A172 (cell line): ENCODE results near the gene ZCCHC10. TPM values are rescaled to one million over a fixed set of nuclear protein-coding genes. Genes with fewer than 3 reads are reported as not detected.
"Not testable (repeated sequence)": the region's sequence is repeated elsewhere in the genome, so short reads cannot be mapped to it uniquely, and the experiment has no call there.

Experiments used
- DNase-seq: peaks from one replicate; pipeline ENCODE4 v3.0.0-alpha.2; 2015; ENCODE audit warnings: low spot score
- total RNA-seq: library from RNA; depleted of rRNA; stranded (reverse); fragments of >200 nt; shearing (Covaris generic); gene quantifications from 2 replicates; pipeline ENCODE4 v1.2.3, GENCODE V29; 2014

Gene ZCCHC10
- total RNA-seq, 1 experiment from 2014 or later: 43.4 TPM

- DNase-seq: peak; percentile 47
These were observed 15.6 kb upstream of the ZCCHC10 start for GRCh38 chr5:133041910-133042309.

- no peak for DNase-seq
These were observed 14.9 kb upstream of the ZCCHC10 start for GRCh38 chr5:133041157-133041784.

GRCh38 chr5:133036677-133037076 lies 10.3 kb upstream of the ZCCHC10 start:
- DNase-seq: not testable (repeated sequence)

GRCh38 chr5:133035224-133035623 lies 8.9 kb upstream of the ZCCHC10 start:
- no peak for DNase-seq

- DNase-seq: no peak
These were observed 7.7 kb upstream of the ZCCHC10 start for GRCh38 chr5:133034064-133034463.

DNA sequence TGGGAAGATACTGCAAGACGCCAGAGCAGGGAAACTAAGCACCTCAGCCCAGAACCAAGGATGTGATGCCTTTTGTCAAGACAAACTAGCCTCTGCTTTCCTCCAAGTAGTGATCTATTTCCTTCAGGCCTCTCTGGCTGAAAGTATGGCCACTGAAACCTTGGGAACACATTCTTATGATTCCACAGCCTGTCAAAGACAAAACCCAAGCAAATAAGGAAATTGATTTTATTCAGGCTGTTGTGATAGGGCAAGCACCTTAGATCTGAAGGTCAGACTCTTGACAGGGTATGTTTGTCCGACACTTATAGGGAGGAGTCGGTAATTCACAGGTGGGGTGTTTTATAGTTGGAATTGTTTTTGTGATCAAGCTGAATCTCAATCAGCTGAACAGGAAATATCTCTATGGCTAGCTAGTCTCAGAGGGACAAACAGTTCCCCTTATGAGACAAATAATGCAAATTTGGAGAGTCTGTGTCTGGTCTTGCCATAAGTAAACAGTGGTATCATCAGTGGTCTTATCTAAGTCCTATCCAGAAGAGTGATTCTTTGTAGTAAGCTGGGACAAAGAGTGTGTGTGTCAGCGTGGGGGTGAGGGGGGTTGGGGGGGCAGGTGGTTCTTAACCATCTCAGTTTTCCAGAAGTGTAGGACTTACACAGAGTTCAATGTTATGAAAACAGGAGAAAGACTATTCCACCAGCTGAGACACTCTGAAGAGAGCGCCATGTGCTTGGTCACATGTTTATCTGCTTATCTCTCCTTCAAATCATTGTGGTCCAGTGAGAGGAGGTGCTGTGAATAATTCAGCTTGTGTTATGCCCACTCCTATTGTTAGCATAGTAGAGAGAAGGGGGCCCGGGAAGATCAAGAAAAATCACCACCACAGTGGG lies 6.7 kb upstream of the ZCCHC10 start:
- DNase-seq: no peak

GRCh38 chr5:133030343-133031005 lies 4.1 kb upstream of the ZCCHC10 start:
- DNase-seq: no peak

- no peak for DNase-seq
These were observed 3.1 kb upstream of the ZCCHC10 start for GRCh38 chr5:133029416-133029815.

- no peak for DNase-seq
These were observed 360 bp upstream of the ZCCHC10 start for GRCh38 chr5:133026664-133027153.

GRCh38 chr5:133019471-133019870 lies 6.9 kb downstream of the ZCCHC10 start:
- not testable (repeated sequence) for DNase-seq

- DNase-seq: no peak
These were observed 8.4 kb downstream of the ZCCHC10 start for GRCh38 chr5:133017964-133018363.

DNA sequence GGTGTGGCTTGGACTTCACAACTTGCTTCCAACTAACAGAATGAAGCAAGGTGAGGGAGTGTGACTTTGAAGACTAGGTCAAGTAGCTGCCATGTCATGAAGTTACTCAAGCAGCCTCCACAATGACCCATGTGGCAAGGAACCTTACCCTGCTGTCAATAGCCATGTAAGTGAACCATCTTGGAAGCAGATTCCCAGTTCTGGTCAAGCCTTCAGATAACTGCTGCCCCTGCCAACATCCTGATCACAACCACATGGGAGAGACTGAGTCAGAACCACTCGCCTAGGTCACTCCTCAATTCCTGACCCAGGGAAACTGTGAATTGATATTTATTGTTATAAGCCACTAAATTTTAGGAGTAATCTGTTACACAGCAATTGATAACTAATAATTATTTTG lies 10.9 kb downstream of the ZCCHC10 start:
- no peak for DNase-seq

- DNase-seq: not testable (repeated sequence)
These were observed 17.9 kb downstream of the ZCCHC10 start for GRCh38 chr5:133008455-133008854.

DNA sequence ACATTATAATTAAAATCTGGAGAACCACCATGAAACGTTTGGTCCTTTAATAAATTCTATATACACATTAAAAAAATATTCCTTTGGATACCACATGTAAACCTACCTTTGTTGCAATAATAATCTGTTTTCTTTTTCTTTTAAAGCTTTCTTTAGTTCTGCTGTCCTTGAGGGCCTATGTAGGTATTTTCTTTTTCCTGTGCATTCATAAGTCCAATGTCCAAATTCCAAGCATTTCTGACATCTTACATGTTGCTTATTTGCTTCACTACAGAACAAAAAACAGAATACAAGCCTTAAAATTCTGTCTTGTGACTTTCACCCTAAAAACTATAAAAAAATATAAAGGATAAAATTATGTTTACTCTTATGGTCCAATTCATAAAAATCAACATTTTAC lies 19.7 kb downstream of the ZCCHC10 start:
- no peak for DNase-seq

- no peak for DNase-seq
These were observed 27.1 kb downstream of the ZCCHC10 start for GRCh38 chr5:132999246-132999645.

DNA sequence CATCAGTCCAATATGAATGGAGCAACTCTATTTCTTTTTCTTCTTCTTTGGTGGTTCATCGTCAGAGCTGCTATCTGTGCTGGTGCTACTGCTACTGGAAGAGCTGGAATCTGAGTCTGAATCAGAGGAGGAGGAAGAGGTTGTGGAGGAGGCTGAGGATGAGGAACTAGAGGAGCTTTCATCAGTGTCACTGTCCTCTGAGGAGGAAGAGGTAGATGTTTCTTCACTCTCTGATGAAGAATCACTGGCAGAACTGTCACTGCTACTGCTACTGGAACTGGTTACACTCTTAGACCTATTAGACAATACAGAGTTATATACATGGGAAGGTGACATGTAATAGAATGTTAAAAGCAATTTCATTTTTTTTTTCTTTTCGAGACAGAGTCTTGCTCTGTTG lies 27.8 kb downstream of the ZCCHC10 start:
- DNase-seq: no peak

DNA sequence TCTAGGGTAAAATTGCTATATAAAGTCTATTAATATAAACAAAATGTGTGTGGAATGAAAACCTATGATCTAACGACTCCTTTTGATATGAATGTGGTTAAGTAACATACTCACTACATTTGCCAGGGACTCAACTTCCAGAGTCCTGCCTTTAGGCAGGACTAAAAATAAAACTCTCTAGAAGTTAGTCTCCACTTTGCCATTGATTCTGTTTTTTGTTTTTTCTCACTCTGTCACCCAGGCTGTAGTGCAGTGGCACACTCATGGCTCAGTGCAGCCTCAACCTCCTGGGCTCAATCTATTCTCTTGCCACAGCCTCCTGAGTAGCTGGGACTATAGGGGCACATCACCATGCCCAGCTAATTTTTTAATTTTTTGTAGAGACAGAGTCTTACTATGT lies 30.0 kb downstream of the ZCCHC10 start:
- DNase-seq: no peak

DNA sequence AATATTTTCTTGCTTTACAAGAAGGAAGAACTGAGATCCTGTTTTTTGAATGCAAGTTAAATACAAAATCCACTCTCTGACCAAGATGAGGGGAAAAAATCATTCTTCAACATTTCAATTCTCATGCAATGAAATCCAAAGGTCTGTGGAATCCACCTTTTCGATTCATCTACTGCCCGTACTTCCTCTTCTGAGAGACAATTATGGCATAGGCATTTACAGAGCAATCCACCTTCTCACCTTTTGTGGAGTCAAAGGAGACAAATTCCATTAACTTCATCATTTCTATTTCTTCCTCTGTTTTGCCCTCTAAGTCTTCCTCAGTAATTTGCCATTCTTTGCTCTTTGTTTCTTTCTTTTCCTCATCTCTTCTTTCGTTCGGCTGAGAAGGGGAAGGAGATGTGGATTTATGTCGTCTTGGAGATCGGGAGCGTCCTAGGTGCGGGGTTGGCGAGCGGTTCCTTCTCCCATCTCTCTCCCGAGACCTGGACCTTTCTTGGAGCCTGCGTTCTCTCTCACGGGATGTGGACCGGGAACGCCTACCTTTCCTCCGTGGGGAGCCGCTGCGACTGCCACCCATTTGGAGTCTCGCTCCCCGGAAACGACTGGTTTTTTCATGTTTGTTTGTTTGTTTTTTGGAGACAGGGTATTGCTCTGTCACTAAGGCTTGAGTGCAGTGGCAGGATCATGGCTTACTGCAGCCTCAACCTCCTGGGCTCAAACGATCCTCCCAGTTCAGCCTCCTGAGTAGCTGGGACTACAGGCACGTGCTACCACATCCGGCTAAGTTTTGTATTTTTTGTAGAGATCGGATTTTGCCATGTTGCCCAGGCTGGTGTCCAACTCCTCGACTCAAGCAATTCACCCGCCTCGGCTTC lies 38.6 kb downstream of the ZCCHC10 start:
- DNase-seq: no peak

GRCh38 chr5:132982971-132983370 lies 43.4 kb downstream of the ZCCHC10 start:
- DNase-seq: not testable (repeated sequence)

DNA sequence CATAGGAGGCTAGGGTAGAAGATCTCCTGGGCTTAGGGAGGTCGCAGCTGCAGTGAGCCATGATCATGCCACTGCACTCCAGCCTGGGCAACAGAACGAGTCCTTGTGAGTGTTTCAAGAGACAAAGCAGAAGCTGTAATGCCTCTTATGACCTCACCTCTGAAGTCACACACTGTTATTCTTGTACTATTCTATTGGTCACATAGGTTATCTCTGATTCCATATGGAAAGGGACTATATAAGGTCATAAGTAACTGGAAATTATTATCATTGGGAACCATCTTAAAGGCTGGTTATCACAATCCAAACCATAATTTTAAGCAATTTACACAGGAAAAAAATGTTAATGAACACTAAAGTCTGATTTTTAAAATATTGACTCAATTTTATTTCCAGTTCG lies 45.1 kb downstream of the ZCCHC10 start:
- DNase-seq: no peak

DNA sequence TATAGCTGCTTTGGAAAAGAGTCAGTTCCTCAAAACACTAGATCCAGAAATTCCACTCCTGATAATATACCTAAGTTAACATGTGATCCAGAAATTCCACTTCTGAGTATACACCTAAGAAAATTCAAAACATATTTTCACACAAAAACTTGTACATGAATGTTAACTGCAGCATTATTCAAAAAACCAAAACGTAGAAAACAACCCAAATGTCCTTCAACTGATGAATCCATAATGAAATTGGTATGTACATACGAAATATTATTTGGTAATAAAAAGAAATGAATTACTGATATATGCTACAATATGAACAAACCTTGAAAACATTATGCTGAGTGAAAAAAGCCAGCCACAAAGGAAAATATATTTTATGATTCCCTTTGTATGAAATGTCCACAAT lies 46.4 kb downstream of the ZCCHC10 start:
- no peak for DNase-seq
